HG02610 (cell line): Measurements from ENCODE around the gene MBD3.

Experiments
- ATAC-seq: cut with Tn5 transposase; IDR thresholded peaks from one replicate; pipeline ENCODE4 v1.9.1; 2021; ENCODE audit warnings: mild to moderate bottlenecking, moderate library complexity; ENCODE audit not compliant: unreplicated experiment

The MBD3 gene

GRCh38 chr19:1601613-1602064 is 9.0 kb upstream of the MBD3 start:
- no peak for ATAC-seq

GRCh38 chr19:1599460-1599846 is 6.8 kb upstream of the MBD3 start:
- no peak for ATAC-seq

DNA sequence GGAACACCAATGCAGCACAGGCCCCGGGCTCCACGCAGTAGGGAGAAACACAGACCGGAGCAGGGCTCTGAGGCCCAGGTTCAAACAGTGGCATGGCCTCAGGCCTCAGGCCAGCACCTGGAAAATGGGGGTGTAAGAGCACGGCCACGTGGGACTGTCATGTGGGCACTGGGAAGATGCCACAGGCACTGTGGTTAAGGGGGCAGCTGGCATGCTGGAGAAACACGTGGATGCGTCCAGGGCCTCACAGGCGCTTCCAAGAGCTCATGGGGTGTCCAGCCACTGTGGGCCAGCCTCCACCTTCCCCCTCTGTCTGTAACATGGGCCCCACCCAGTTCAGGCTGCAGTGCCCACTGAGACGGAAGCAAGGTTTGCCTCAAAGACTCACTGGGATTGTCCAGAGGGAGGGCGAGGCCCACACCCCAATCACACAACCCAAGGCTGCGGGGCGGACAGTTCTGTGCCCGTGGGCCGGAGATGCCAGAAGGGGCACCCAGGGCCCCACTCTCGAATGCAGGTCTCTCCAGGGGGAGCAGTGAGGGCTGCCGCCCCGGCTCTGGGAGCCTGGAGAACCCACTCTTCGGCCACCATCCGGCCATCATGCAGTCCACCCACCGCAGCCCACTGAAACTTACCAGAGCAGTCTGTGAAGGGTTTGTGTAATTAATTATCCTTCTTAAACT is 6.3 kb upstream of the MBD3 start:
- no peak for ATAC-seq

DNA sequence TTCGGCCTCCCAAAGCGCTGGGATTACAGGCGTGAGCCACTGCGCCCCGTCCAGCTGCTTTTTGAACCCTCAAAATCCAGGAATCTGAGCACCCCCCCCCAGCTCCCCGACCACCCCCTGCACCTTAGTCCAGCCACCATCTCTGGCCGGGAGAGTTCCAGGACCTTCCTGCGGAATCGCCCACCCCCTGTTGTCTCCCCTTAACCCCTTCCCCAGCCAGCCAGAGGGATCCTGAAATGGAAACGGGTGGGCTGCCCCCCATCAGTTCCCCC is 772 bp upstream of the MBD3 start:
- no peak for ATAC-seq

- peak; percentile 53 for ATAC-seq
Observed at GRCh38 chr19:1592024-1592754, 476 bp downstream of the MBD3 start.

GRCh38 chr19:1591421-1592023 is 1.1 kb downstream of the MBD3 start:
- no peak for ATAC-seq

DNA sequence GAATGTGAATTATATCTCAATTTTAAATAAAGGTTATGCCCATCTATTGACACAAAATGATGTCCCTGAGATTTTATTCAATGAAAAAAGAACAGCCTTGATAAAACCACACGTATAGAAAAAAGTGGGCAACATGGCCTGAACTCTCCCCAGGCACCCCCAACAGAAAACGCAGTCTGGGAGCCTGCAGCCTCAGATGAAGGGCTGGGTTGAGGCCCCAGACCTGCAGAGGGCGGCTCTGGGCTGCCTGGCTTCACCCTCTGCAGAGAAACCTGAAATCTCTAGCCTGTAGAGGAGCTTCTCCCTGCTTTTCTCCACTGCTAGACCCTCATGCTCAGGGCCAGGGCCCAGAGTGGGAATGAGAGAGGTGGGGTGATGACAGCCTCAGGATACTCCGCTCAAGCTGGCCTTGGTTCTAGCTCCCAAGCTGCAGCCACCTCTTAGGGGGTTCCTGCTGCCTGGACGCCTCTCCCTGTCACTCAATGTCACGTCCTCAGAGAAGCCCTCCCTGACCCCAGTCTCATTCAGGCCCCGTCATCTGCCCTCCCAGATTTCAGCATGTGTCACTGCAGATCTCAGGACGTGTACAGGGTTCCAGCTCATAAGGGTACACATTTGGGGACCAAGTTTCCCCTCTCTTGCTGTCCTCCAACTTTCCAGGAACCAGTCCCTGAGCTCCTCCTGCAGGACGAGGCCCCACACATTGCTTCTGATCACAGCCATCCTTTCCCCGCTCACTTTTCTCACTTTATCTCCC is 1.8 kb downstream of the MBD3 start:
- no peak for ATAC-seq

GRCh38 chr19:1587872-1588271 is 4.8 kb downstream of the MBD3 start:
- ATAC-seq: no peak

DNA sequence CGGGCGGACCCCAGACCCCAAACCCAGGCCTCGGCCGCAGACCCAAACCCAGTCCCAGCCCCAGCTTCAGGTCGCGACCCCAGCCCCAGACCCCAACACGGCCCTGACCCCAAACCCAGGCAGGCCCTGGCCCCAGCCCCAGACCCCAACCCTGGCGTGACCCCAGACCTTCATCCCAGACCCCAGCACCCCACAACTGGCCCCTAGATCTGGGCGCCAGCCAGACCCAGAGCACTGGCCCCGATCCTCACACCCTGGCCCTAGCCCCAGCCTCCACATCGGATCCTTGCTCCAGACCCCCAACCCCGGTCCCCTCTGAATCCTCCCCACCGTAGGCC is 7.5 kb downstream of the MBD3 start:
- ATAC-seq: no peak

DNA sequence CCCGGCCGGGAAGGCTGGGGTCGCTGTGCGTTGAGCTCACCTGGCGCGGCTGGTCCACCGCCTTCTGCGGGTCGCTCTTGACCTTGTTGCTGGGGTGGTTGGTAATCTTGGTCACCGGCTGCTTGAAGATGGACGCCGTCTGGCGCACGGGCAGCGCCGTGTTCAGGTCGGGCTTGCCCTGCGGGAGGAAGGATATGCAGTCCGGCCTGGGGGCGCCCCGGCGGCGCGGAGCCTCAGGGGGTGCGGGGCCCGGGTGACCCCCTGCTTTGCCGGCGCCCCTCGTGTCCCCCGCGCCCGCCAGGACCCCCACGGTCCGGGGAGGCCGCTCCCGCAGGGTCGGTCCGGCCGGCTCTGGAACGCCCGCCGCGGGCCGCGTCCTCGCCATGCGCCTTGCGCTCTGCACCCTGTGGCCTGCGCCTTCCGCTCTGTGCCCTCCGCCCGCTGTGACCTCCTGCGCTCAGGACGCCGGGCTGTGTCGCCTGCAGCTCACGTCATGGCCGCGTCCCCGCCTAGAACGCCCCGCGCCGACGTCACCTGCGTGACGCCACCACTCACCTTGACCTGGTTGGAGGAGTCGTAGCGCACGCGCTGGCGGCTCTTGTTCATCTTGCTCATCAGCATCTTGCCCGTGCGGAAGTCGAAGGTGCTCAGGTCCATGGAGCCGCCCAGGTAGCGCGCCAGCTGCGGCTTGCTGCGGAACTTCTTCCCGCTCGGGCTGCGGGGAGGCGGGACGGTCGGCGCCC is 8.0 kb downstream of the MBD3 start:
- ATAC-seq: no peak

GRCh38 chr19:1582201-1582600 is 10.5 kb downstream of the MBD3 start:
- no peak for ATAC-seq

GRCh38 chr19:1580957-1581356 is 11.7 kb downstream of the MBD3 start:
- no peak for ATAC-seq

GRCh38 chr19:1580382-1580781 is 12.3 kb downstream of the MBD3 start:
- ATAC-seq: no peak

DNA sequence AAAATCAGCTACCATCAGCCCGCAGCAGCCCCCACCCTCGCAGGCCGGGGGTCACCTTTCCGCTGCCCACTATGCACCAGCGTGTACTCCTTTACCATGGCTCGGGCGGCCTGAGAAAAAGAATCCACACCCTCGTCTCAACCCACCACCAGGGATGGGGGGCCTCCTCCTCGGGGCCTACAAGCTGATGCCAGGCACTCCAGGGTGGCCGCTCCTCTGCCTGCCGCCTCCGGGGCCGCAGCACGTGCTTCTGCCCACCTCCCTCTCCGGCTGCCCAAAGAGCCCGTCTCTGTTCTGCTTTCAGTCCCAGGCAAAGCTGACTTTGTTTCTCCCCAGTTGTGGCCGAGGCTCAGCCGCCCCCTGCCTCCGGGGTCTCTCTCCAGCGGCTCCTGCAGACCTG is 13.4 kb downstream of the MBD3 start:
- no peak for ATAC-seq

DNA sequence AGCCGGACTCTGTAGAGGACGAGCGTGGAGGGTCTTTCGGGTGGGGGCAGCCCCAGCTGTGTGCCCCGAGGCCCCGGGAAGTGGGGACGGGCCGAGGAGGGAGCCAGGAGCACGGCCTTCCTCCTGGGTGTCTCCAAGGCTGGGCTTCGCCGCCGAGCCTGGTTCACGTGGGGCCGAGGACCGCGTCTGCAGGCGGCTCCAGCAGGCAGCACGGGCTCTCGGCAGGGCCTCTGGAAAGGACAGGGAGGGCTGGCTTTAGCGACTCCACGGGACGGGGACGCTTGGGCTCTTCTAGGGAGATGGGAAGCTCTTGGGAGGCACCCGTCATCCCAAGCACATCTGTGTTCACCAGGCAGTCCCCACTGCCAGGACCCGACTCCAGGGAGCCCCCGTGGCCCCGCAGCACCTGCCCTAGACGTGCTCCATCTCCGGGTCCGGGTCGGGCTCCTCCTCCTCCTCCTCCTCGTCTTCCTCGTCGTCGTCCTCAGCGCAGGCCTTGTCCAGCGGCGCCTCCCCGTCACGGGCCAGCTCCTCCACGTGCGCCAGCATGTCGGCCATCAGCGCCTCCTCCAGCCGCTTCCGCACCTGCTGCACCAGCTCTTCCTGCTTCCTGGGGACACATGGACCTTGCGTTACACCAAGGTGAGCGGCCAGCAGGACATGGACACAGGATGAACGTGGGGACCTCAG is 14.6 kb downstream of the MBD3 start:
- ATAC-seq: no peak

- no peak for ATAC-seq
Observed at GRCh38 chr19:1577090-1577928, 15.4 kb downstream of the MBD3 start.

- ATAC-seq: no peak
Observed at GRCh38 chr19:1576242-1577089, 16.2 kb downstream of the MBD3 start.

DNA sequence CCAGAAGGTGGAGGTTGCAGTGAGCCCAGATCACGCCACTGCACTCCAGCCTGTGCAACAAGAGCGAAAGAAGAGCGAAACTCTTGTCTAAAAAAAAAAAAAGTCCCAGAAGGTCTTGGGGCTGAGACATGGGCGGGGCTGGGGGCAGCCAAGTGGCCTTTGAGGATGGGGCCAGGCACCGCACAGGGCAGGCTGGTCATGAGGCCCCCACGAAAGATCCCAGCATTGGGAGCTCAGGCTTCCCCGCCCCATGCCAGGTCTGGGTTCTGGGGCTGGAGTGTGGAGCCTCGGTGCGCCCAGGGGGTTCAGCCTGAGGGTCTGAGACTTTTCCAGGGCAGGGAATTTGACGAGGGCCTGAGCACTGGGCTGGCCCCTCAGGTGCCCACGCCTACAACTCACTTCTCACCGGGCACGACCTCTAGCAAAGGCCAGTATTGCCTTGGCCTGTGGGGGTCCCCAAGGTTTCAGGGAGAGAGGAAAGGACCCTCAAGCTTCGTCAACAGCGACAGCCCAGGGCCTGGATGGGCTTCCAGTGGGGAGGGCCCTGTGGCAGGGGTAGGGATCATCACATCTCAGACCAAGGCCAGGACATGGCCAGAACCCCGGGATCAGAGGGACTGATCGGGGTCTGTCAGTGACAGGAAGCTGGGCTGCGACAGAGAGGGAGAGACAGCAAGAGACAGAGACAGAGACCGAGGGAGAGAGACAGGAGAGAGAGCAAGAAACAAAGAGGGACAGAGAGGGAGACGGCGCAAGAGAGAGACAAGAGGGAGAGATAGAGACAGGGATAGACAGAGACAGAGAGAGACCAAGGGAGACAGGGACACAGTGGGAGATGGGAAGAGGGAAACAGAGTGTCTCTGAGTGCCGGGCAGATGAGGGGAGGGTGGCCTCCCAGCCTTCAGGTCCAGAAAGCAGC is 17.1 kb downstream of the MBD3 start:
- no peak for ATAC-seq
